GM18520 (cell line): ENCODE results near the gene RBP5.

Experiments used
- ATAC-seq: cut with Tn5 transposase; IDR thresholded peaks from one replicate; pipeline ENCODE4 v1.9.1; 2021; ENCODE audit not compliant: unreplicated experiment

RBP5 gene

DNA sequence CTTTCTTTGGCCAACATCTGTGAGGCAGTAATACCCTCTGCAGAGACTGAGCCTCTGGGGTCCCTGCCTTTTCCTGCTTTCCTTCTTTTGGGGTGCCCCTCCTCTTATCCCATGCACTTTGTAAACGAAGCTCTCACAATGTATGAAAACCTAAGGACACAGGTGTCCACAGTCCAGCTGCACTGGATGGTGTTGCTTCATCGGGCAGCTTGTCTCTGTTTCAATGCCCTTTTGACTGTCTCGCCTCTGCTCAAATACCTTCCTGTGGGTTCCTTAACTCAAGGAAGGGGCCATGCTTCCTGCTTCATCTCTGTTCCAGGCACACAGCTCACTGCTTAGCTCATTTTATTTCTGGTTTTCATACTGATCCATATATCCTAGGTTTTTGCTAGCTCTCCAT lies 26.1 kb downstream of the RBP5 start:
- ATAC-seq, result no peak

DNA sequence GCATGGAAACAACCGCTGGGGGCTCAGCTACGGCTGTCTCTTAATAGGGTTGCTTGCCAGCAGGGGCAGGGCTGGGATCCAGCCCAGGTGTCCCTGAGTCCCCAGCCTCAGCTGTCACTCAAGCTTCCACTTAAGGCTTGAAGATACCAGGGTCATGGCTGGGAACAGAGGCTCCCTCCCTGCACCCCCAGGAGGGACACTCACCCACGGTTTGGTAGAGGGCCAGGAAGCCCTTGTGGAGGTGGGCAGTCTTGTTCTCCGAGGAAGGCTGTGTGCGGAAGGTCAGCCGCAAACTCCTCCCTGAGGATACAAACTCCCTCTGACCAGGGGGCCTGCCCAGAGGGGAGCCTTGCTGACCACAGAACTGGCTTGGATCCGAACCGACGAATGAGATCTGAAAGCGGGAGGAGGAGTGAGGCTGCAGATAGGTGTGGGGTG lies 27.0 kb downstream of the RBP5 start:
- no peak for ATAC-seq

- no peak for ATAC-seq
Measured at GRCh38 chr12:7101047-7101693, 27.5 kb downstream of the RBP5 start.

- ATAC-seq, result no peak
Measured at GRCh38 chr12:7100239-7100638, 28.4 kb downstream of the RBP5 start.

GRCh38 chr12:7099290-7099996 lies 29.2 kb downstream of the RBP5 start:
- no peak for ATAC-seq

GRCh38 chr12:7096979-7097378 lies 31.7 kb downstream of the RBP5 start:
- no peak for ATAC-seq

GRCh38 chr12:7096006-7096932 lies 32.4 kb downstream of the RBP5 start:
- ATAC-seq, result no peak

DNA sequence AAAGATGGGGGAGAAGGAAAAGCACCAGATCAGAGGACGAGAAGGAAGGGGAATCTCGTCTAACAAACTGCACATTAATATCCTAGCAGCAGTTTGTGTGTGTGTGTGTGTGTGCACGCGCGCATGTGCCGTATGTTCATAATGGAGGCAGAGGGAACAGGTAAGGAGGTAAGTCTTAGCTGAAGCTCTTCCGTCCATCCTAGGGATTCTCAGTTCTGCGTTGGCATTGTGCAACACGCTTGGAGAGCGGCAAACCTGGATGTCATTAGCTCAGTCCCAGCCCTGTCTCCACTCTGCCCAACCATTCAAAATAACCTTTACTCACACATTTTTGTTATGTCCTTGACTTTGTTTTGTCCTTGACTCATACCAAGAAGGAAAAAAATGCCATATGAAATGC lies 34.8 kb downstream of the RBP5 start:
- ATAC-seq, result no peak

GRCh38 chr12:7093486-7093885 lies 35.2 kb downstream of the RBP5 start:
- no peak for ATAC-seq

DNA sequence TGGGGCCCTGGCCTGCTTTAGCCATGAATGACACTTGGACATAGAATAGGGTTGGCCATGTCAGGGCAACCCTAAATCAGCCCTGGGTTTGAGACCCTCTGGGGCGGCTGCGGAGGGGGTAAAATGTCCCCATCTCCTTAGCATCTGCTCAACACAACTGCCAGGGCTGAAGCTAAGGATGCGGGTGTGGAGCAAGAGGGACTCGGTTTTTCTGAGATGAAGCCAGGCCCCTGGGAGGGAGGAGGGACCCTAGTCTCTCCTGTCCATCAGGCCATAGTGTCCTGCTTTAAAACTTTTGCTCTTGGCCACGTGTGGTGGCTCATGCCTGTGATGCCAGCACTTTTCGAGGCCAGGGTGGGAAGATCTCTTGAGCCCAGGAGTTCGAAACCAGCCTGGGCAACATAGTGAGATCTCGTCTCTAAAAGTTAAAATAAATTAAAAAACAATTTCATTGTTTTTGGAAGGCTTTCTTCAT lies 35.7 kb downstream of the RBP5 start:
- no peak for ATAC-seq

DNA sequence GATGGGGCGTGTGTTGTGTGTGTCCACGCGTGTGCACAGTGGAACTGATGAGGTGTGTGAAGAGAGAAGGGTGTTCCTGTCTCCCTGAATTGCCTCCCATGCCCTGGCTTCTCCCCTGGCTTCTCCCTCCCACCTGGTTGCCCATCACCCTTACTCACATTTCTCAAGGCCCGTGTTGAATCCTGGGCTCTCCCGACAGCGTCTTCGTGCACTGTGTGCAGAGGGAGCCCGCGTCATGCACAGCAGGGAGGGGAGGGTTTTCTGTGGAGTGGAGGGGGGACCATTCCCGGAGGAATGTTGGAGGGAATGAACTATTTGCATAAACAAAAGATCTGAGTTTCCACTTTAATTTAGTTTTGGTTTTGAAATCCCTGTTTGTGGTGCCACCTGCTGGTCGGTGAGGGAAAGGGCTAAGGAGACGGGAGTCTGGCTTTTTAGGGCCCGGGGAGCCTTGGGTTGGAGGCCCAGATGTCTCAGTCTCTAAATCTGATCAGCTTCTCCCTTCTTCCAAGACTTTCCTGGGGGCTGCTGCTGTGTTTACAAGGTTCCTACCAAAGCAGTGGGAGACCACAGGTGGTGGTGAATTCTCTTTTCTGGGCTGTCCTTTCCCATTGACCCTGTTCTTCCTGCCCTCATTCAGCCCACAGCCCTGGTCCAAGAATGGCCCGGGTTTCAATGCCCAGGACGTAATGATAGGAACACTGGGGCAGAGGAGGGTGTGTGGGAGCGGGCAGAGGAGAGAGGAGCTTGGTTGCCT lies 36.3 kb downstream of the RBP5 start, which contains the start of gene C1R:
C1R (minus strand) TSS at position 217 of the 757 bp plus-strand sequence; CDS start at position 160, 57 bp downstream.
- no peak for ATAC-seq

DNA sequence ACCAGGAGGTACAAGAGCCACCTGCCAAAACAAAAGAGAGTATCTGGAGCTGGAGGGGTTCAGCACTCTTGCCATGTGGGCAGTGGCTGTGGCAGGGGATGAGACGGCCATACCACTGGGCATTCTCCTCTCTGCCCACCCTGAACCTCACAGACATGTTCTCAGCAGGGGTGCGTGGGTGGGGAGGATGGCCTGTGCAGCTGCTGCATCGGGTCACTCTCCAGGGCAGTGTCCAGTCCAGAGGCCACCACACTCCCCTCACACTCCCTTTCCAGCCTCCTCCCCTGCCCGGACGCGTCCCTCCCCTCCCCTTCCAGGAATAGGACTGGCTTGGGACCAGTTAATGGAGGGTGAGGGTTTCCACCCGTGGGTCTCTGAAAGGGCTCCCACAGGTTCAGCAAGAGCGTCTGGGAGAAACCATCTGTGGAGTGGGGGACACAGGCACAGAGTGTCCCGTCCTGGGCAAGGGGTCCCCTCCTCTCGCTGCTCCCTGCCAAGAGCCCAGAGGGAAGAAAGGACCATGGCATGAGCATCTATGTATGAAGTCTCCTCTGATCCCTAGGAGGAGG lies 36.9 kb downstream of the RBP5 start:
- ATAC-seq, result no peak

DNA sequence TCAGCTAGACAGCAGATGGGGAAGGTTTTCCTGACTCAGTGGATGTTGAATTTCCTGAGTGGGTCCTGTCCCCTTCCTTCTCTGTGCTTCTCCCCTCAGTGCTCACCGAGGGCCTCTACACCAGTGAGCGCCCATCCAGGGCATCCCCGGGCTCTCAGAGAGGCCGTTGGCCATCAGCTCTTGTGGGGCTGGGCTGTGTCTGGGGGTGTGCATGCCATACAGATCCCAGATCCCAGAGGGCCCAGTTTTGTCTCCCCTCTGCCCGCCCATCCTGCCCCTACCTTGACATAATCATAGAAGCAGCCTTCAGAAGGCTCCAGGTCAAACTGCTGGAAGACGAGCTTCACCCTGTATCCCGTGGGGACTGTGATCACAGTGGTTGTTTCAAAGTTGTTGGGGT lies 37.5 kb downstream of the RBP5 start:
- no peak for ATAC-seq

GRCh38 chr12:7090222-7090998 lies 38.3 kb downstream of the RBP5 start:
- ATAC-seq, result no peak

GRCh38 chr12:7089196-7089871 lies 39.4 kb downstream of the RBP5 start:
- ATAC-seq, result no peak

- no peak for ATAC-seq
Measured at GRCh38 chr12:7083125-7083524, 45.6 kb downstream of the RBP5 start.

DNA sequence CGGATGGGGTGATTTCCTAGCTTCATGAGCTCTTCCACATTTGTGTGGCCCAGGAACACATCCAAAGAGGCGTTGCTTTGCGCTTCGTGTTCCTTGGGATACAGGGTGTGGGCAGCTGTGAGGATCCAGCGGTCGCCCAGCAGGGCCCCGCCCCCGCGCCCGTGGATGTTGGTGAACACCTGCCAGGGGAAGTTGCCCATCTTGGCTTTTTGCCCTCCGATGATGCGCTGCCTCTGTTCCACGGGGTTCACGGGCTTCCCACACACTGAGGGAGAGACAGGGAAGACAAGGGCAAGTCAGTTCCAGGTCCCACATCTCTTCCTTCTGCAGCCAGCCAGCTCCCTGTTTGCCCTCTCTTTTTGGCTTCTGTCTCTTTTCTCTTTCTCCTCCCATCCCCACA lies 47.7 kb downstream of the RBP5 start:
- no peak for ATAC-seq

DNA sequence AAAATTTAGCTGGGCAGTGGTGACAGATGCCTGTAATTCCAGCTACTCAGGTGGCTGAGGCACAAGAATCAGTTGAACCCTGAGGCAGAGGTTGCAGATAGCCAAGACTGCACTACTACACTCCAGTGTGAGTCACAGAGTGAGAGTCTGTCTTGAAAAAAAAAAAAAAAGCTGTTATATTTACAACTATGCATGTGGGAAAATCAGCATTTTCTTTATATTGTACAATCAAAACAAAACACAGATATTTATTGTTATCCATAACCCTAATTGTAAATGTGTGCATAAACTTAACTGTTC lies 48.9 kb downstream of the RBP5 start:
- ATAC-seq, result no peak

DNA sequence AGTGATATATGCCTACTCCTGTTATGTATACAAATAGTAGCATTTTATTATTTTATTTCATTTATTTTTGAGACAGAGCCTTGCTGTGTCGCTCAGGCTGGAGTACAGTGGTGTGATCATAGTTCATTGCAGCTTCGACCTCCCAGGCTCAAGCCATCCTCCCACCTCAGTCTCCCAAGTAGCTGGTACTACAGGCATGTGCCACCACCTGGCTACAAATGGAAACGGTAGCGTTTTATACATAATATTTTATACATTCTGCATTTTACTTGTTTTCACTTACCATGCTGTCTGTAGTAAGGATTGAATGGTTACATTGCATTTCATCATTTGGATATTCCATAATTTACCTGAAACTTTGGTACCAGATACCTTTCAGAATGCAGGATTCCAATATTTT lies 50.5 kb downstream of the RBP5 start:
- no peak for ATAC-seq
